Sigmoid colon (tissue), 4 donors: ENCODE results near the gene VPS72.

Experiments
- CTCF ChIP-seq, 4 experiments: fragments of 450-650 bp in 3 of 4; fragments of 200-600 bp in 1 of 4; IDR thresholded peaks; one replicate each; pipeline ENCODE4 v1.5.1; 2016 to 2019; ENCODE audit warnings: antibody characterized with exemption in 4 of 4, mild to moderate bottlenecking in 3 of 4, moderate library complexity in 2 of 4
- EP300 ChIP-seq, 4 donors: sonication (generic); formaldehyde crosslinking; IDR thresholded peaks; one replicate each; pipeline ENCODE4 v1.6.1; 2017; ENCODE audit warnings: antibody characterized with exemption in 4 of 4
- POLR2A ChIP-seq, 2 donors: fragments of 450-650 bp; IDR thresholded peaks; one replicate each; pipeline ENCODE4 v1.6.1; 2016; ENCODE audit warnings: antibody characterized with exemption in 2 of 2, mild to moderate bottlenecking in 2 of 2, moderate library complexity in 2 of 2

GRCh38 chr1:151184211-151184610 is 5.8 kb downstream of the VPS72 start:
- TF ChIP-seq CTCF (IDR thresholded peaks at IDR 0.05): no peak
- no peak for TF ChIP-seq EP300 (IDR thresholded peaks at IDR 0.05)
- TF ChIP-seq POLR2A (IDR thresholded peaks at IDR 0.05): no peak
